Cardiac fibroblast (primary cell): Measurements from ENCODE around the gene PTPRN2.
"Not testable (repeated sequence)": the region's sequence is repeated elsewhere in the genome, so short reads cannot be mapped to it uniquely, and the experiment has no call there.

ENCODE experiments used
- DNase-seq, 2 donors: peaks; one replicate each; pipeline versions ENCODE4 v3.0.0 to v3.0.0-alpha.2; 2010; ENCODE audit warnings: low read depth in 2 of 2
- H3K4me3 ChIP-seq, 2 donors: replicated peaks in 1 of 2; 1 replicate in 1 of 2; 2 replicates in 1 of 2; pipeline ENCODE4 v1.5.1; 2011; ENCODE audit warnings: low read depth in 2 of 2, low read length in 2 of 2, mild to moderate bottlenecking in 2 of 2, moderate library complexity in 1 of 2
- CTCF ChIP-seq: IDR thresholded peaks from one replicate; pipeline ENCODE4 v1.5.1; 2011; ENCODE audit warnings: low read depth, mild to moderate bottlenecking, low read length, inconsistent platforms

PTPRN2 gene

GRCh38 chr7:157493776-157494175, 1093.8 kb downstream of the PTPRN2 start:
- TF ChIP-seq CTCF, result no peak
- no peak for DNase-seq

GRCh38 chr7:157493017-157493416, 1094.6 kb downstream of the PTPRN2 start:
- no peak overlapping the region for H3K4me3 ChIP-seq
- no peak for DNase-seq
- no peak for TF ChIP-seq CTCF

More at GRCh38 chr7:157493776-157494175, 1093.8 kb downstream of the PTPRN2 start:
- no peak overlapping the region for H3K4me3 ChIP-seq

- DNase-seq, result peak; percentile 57 to 70
- H3K4me3 ChIP-seq, result no peak overlapping the region
- TF ChIP-seq CTCF, result no peak
Measured at GRCh38 chr7:157490465-157490912, 1097.1 kb downstream of the PTPRN2 start.

- DNase-seq, H3K4me3 ChIP-seq: not testable (repeated sequence)
Measured at GRCh38 chr7:157489870-157490269, 1097.8 kb downstream of the PTPRN2 start.
